ENCODE measurements around the gene MAST2. TPM values are rescaled to one million over a fixed set of nuclear protein-coding genes. Genes with fewer than 3 reads are reported as not detected.
A peak's percentile ranks its signal among the peaks of the same experiment; 100 is the strongest.

Gene MAST2
- total and polyA plus RNA-seq, 2 of the 13 experiments (the other 11 are each of a cell fraction or from before 2014, with no cell fraction given) = 15.3 to 23.0 TPM

GRCh38 chr1:46003315-46003714 is 199.9 kb downstream of the MAST2 start (continued):
- TF ChIP-seq ZNF34 (CRISPR knock-in tag; IDR thresholded peaks at IDR 0.05; ENCODE audit: borderline replicate concordance) = no peak
- no peak for TF ChIP-seq SALL2 (CRISPR knock-in tag; IDR thresholded peaks at IDR 0.05)
- no peak for TF ChIP-seq MTERF4 (CRISPR knock-in tag; IDR thresholded peaks at IDR 0.05)
- TF ChIP-seq ZNF12 (CRISPR knock-in tag; IDR thresholded peaks at IDR 0.05) = no peak
- TF ChIP-seq TIGD3 (CRISPR knock-in tag; IDR thresholded peaks at IDR 0.05; ENCODE audit: borderline replicate concordance) = no peak
- no peak for TF ChIP-seq KLF16 (CRISPR knock-in tag; IDR thresholded peaks at IDR 0.05)
- no peak for TF ChIP-seq GLI4 (CRISPR knock-in tag; IDR thresholded peaks at IDR 0.05; ENCODE audit: borderline replicate concordance)
- TF ChIP-seq JUN (CRISPR knock-in tag; IDR thresholded peaks at IDR 0.05) = no peak
- peak; percentile 72; the same call in 1 of the 2 replicates for TF ChIP-seq ZMYM4 (CRISPR knock-in tag; IDR thresholded peaks at IDR 0.05)
- no peak for TF ChIP-seq DDIT3 (CRISPR knock-in tag; IDR thresholded peaks at IDR 0.05)
- no peak for TF ChIP-seq RFXANK (CRISPR knock-in tag; IDR thresholded peaks at IDR 0.05)
- TF ChIP-seq HMG20B (CRISPR knock-in tag; conservative IDR thresholded peaks at IDR 0.05) = no peak
- TF ChIP-seq FOXK1 (CRISPR knock-in tag; IDR thresholded peaks at IDR 0.05; ENCODE audit: borderline replicate concordance, low read depth) = no peak
- no peak for TF ChIP-seq GFI1 (CRISPR knock-in tag; IDR thresholded peaks at IDR 0.05; ENCODE audit: borderline replicate concordance)
- TF ChIP-seq ZNF136 (CRISPR knock-in tag; IDR thresholded peaks at IDR 0.05; ENCODE audit: low read depth) = no peak
- peak in 1 of 2 experiments; percentile 25; a peak in 1 of 4 replicates for TF ChIP-seq EP300 (IDR thresholded peaks at IDR 0.05; ENCODE audit: low read depth in 2 of 2, low read length in 2 of 2)
- TF ChIP-seq EP300 (CRISPR knock-in tag; IDR thresholded peaks at IDR 0.05; ENCODE audit: borderline replicate concordance) = no peak
- no peak for TF ChIP-seq ZNF383 (CRISPR knock-in tag; IDR thresholded peaks at IDR 0.05; ENCODE audit: borderline replicate concordance)
- 0 out of 2 replicates have a peak, but pooled peaks have one; percentile 34 for TF ChIP-seq DPF2 (CRISPR knock-in tag; IDR thresholded peaks at IDR 0.05; ENCODE audit: borderline replicate concordance, low read depth)
- no peak for TF ChIP-seq ADNP (CRISPR knock-in tag; IDR thresholded peaks at IDR 0.05)
- TF ChIP-seq PCBP2 (optimal IDR thresholded peaks at IDR 0.05; ENCODE audit: low read depth, low read length, poor library complexity, severe bottlenecking) = no peak
- peak; percentile 65 for TF ChIP-seq HNF4A (CRISPR knock-in tag; IDR thresholded peaks at IDR 0.05)
- no peak for TF ChIP-seq ZNF431 (CRISPR knock-in tag; IDR thresholded peaks at IDR 0.05; ENCODE audit: borderline replicate concordance, low read depth)
- TF ChIP-seq DNMT1 (CRISPR knock-in tag; IDR thresholded peaks at IDR 0.05) = no peak
- no peak for TF ChIP-seq ZNF75D (CRISPR knock-in tag; IDR thresholded peaks at IDR 0.05; ENCODE audit: borderline replicate concordance)
- TF ChIP-seq ZNF501 (CRISPR knock-in tag; IDR thresholded peaks at IDR 0.05) = peak; percentile 29; the same call in 1 of the 2 replicates

All from HepG2 (cell line).